Activated naive CD4-positive, alpha-beta T cell treated with anti-CD3 and anti-CD28 coated beads, Interleukin-2, amount 50 U/mL, for 16 hours (primary cell): ENCODE data around the gene NCOA1.

Experiments used
- DNase-seq: peaks from one replicate; pipeline ENCODE4 v3.0.0-alpha.2; 2020

Gene NCOA1

DNA sequence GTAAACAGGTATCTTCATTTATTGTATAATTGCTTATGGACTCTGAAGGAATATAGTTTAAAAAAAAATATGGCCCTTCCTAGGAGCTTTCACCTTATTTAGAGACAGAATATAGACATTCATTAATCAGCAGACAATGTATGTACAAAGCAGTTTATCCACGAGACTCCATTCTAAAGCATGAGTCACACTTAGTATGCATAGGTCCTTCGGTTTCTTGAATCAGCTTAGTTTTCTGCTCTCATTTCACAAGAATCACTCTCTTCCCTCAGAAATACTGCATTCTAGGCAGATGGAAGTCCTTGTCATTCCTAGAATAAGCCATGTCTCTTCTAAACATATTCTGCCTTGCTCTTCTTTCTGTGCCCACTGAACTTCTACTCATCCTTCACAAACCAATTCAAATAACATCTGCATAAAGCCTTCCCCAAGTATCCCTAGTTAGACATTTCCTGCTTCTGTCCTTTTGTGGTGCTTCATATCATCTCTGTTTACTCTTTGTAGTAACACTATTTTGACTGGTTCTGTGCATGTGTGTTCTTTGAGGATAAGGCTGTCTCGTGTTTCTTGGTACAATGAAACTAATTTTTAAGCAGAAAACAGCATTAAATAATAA lies 217.6 kb downstream of the NCOA1 start:
- no peak for DNase-seq

DNA sequence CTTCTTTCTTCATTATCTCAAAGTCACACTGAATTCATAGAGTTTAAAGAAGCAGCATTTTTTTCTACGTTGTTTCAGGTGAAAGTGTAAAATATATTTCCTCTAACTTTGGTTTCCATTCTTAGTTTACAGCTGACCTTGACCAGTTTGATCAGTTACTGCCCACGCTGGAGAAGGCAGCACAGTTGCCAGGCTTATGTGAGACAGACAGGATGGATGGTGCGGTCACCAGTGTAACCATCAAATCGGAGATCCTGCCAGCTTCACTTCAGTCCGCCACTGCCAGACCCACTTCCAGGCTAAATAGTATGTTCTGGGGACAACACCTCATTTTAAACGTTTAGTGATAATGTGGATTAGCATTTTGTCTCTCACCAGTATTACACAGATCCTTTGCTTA lies 219.8 kb downstream of the NCOA1 start:
- no peak for DNase-seq

DNA sequence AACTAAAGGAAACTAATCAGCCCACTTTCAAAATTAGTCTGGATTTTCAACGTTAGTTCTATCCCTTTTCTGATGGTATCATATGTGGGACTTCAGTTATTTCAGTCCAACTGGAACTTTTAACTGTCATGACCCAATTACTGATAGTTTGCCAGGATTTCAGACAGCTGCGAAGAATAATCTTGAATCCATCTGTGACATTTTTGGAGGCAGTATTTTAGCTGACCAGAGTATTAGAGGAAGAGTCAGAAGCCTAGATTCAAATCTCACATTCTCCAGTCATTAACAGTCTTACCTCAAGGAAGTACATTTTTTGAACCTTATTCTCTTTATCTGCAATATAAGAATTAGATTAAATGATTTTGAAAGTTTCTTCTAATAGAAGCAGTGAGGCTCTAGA lies 220.8 kb downstream of the NCOA1 start:
- DNase-seq: no peak

DNA sequence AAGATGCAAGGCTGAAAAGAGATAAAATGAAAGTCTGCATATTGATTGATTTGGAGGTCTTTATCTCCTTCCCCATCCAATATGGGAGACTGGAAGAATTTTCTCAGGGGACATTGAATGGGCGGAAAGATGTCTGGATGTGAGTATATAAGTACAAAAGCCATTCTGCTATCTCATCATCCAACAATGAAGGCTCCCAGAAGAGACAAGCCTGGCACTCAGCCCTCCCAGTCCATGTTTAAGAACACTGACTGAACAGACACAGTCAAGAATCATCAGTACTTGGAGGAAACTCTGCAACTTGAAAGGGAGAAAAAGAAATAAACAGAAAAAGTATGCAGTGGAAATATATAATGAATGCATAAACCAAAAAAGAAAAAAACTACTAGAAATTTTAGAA lies 221.2 kb downstream of the NCOA1 start:
- DNase-seq: no peak

DNA sequence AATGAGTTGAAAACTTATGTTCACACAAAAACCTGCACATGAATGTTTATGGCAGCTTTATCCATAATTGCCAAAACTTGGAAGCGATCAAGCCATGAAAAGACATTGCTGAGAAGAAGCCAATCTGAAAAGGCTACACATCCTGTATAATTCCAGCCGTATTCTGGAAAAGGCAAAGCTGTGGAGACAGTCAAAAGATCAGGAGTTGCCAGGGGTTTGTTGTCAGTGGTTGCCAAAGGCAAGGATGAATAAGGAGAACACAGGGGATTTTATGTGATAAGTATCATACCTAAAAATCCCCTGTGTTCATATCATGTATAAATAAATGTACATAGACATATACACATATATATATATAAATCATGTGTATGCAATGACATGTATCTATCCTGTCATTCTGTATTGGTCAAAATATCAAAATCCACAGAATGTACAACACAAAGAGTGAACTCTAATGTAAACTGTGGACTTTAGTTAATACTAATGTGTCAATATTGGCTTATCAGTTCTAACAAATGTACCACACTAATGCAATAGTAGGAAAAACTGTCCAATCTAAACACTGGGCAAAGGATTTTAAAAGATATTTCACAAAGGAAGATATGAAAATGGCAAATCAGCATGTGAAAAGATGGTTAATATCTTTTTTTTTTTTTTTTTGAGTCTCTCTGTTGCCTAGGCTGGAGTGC lies 226.4 kb downstream of the NCOA1 start:
- no peak for DNase-seq

DNA sequence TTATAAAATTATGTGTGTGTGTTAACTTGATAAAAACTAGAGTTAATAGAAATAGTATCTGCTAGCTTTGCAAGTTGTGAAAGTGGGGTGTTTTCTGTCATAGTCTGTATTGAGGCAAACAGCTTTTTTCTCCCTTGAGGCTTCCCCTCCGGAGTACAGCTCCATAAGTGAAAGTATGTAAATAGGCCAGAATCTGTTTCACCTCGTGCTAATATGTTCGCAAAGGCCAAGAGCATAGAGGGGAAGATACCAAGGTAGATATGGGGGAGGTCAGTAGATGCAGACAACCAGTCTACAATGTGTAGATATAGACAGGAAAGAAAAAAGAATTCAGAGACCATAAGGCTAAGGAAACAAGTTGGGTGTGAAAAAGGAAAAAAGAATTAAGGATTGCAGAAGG lies 229.3 kb downstream of the NCOA1 start:
- no peak for DNase-seq

DNA sequence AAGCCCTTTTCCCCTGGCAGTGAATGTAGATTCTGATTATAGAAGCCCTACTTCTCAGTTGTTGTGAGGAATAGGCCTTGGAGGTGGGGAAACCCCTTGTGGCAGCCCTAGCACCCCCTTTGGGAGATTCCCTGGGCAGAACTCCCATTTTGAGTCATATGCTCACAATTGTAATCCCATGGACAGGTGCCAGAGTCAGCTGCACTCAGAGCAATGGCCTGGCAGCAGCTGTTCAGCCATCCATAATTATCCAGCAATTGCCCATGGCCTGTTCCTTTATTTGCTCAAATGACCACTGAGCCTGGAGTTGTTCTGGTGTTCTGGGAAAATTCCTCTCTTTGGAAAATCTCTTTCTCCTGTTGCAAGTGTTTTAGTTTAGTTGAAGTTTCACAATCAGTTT lies 230.4 kb downstream of the NCOA1 start:
- DNase-seq: no peak

DNA sequence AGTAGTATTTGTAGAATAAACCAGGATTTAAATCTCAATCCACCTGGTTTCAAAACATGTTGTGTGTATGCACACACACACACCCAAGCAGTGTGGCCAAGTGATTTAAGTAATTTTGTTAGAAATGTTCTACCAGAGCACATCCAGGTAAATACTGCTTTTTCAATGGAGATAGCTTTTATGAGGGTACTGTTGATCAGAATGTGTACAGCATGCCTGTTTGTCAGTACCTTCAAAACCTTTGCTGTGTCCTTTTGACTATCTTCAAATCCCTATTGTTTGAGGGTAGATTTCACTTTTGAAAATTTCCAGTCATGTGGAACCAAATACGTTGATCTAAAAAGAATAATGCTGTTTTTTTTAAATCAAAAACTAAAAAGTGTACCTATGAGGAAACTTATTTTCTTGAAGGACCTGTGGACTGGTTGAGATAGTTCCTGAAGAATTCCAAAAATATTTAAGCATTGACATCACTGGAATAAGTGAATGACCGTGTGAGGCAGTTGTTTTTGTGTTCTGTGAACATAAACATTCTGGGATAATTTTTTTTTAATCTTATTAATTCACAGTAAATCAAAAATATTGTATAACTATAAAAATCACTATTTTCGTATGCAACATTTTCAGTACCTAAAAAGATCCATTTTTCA lies 231.2 kb downstream of the NCOA1 start:
- no peak for DNase-seq

DNA sequence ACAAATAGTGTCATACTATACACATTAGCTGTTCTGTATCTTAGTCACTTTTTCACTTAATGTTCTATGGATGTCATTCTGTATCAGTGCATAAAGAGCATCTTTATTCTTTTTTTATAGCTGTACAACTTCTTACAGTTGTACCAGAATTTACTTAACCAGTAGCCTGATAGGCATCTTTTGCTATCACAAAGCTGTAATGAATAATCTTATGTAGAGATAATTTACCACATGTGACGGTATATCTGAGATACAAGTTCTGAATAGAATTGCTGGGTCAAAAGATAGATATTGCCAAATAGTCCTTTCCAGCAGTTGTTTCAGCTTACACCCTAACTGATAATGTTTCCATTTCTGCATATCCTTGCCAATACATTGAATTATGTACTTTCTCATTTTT lies 232.1 kb downstream of the NCOA1 start:
- no peak for DNase-seq

DNA sequence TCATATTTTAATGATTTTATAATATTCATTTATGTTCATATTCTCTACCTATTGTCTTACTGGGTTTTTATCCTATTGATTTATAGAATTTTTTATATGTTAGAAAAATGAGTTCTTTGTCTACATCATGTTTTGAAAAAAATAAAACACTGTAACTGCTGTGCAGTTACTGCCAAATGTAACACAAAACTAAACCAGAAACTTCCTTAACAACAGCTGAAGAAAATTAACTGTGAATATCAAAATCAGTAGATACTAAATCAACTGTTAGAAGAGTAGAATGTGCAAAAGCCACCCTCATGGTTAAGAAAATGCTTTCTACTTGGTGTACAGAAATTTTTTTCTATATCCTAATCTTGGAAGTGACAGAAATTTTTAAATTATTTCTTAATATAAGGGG lies 232.6 kb downstream of the NCOA1 start:
- no peak for DNase-seq

DNA sequence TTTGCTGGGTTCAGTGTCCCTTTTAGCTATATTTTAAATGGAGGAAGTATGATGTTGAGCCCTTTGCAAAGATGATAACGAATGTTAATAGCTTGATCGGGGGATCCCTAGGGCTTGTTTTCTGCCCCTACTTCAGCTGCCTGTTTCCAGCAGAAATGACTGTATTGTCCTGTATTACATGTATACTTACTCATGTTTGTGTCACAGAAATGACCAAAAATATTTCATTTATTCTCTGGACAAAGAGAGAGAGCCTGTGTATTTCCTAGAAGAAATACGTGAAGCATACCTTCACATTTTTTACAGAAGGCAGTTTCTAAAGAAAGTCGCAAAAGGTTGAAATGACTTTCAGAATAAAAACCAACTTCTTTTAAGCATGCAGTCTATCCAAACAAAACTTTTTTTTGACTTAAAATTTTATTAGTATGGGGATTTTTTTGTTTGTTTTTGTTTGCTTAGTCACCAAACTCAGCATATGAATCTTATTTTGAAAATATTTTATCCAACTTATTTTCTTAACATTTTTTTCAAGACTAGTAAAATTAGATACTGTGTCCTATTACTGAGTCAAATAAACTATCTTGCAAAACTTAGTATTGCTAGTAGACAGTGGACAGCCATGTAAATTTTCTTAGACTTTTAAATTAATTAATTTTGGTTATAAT lies 233.2 kb downstream of the NCOA1 start:
- no peak for DNase-seq

DNA sequence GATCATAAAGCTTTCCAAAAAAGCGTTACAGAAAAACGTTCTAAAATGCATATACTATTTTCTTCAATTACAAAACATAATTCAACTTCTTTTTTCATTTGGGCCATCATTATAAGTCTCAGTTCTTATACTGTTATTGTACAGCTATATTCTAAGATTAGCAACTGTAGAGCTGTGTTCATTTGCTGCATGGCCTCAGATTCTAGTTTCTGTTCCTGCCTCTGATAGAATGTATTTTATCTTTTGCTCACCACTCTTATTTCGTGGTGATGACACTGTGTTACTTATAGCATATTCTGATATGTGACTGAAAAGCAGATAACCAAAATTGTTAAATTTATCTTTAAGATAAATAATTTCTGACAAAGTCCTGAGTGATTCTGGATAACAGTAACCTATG lies 234.9 kb downstream of the NCOA1 start:
- DNase-seq: no peak

DNA sequence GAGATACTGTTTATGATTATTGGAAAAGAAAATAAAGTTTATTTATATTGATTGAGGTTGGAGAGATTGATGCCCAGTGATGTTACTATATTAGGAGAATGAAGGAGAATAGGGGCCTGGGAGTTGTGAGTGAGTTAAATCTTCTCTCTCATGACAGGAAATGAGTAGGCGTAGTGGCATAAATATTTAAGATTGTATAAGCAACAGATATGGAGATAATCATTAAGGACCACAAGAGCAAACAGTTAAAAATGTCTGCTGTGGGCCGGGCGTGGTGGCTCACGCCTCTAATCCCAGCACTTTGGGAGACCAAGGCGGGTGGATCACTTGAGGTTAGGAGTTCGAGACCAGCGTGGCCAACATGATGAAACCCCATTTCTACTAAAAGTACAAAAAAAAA lies 239.4 kb downstream of the NCOA1 start:
- DNase-seq: no peak

DNA sequence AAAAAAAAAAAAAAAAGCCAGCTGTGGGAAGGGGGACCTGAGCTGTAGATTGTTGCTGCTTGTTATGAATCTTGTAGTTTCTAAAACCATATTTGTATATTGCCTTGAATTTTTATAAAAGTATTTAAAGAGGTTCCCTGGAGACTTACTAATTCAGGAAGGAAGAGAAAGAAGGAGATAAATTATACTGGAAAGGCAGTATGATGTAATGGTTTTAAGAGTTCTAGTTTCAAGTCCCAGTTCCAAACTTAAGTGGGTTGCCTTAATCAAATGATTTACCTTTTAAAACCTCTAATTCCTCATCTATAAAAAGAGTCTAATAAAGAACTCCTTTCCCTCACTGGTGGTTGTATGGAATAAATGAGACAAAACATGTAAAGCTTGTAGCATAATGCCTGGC lies 240.0 kb downstream of the NCOA1 start:
- DNase-seq: no peak

DNA sequence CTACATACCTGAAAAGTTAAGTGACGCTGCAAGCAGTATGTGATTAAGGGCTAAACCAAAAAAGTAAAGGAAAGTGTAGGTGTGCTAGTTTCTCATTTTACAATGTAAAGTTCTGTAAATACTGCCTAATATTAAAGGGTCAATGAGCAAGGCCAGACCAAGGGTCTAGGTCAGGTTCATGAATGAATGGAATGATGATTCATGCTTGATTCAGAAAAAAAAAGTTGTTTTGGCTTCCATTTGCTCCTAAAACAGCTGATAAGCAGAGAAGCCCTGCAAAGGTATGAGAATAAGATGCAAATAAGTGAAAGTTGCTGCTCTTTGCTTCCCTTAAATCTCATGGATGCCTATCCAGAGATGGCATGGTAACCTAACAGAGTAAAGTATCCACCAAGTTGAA lies 240.9 kb downstream of the NCOA1 start:
- DNase-seq: no peak

DNA sequence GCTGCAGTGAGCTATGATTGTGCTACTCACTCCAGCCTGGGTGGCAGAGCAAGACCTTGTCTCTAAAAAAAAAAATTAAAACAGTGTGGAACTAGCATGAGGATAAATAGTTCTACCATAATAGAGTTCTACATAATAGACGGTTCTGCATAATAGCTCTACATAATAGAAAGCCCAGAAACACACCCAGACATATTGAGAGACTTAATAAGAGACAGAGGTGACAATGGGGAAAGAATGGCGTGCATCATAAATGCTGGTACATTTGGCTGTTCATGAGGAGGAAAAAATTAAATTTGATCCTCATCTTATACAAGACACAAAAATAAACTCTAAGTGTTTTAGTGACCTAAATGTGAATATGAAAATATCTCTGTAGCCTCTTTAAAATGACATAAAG lies 243.7 kb downstream of the NCOA1 start:
- no peak for DNase-seq

DNA sequence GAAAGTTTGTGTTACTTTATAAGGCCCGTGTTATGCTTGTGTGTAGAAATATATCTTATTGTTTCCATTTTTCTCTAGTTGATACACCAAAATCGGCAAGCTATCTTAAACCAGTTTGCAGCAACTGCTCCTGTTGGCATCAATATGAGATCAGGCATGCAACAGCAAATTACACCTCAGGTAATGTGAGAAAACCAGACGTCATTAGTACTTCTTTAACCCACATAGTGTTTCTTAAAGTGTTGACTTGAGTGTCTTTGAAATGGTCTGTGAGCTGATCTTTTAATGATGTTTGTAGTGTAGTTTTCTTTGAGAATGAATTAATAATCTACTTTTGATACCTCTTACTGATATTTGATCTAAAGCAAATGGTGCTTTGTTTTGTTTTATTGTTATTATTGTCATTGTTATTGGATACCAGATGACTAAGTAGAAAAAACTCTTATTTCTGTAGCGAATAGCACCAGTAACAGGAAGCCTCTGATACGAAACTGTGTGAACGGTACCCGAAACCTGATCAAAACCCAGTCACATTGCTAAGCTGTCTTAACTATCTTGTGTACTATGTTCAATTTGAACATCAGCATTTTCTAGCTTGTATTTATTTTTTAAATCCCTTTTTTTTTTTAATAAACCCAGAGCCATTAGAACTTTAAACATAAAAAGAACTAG lies 248.4 kb downstream of the NCOA1 start:
- no peak for DNase-seq

DNA sequence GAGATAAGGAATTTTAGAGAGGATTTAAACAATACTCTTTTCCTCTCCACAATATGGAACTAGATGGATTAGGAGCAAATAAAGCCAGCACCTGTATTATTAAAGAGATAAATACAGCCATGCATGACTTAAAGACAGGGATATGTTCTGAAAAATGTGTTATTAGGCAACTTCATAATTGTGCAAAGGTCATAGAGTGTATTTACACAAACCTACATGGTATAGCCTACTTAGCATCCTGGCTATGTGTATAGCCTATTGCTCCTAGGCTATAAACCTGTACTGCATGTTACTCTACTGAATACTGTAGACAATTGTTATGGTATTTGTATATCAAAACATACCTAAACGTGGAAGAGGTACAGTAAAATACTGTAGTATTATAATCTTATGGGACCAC lies 249.1 kb downstream of the NCOA1 start:
- DNase-seq: no peak

DNA sequence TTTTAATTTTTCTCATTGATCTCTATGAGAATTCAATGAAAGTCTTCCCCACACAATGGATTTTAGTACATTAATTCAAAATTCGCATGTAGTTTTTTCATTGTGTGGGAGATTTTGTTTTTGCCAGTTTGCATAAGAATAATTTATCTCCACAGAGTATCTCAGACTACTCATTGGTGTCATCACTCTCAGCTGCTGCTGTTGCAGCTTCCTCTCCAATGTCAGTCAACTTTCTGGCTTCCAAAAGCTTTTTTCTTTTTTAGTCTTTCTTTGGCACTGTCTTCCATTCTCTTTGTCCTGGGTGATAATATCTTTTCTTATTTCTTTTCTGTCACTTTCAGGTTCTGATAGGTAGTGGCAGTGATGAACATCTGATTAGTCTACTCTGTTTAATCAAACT lies 251.7 kb downstream of the NCOA1 start:
- DNase-seq: no peak

DNA sequence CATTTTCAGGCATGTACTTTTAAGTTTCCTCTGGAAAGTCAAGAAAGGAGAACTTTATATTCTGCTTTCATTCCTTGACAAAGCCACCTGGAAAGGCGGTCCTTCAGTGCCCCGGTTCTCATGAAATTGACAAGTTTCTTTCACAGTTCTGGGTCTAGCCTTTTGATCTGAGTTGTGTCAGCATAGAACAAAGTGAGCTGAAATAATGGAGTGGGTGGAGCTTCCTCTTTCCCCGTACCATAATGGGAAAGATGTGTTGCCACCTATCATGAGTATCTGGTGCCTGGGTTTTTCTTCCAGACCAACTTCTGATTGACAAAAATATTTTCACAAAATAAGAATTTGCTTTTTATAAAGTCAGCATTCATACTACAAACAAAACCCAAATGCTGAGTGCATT lies 252.9 kb downstream of the NCOA1 start:
- DNase-seq: no peak

DNA sequence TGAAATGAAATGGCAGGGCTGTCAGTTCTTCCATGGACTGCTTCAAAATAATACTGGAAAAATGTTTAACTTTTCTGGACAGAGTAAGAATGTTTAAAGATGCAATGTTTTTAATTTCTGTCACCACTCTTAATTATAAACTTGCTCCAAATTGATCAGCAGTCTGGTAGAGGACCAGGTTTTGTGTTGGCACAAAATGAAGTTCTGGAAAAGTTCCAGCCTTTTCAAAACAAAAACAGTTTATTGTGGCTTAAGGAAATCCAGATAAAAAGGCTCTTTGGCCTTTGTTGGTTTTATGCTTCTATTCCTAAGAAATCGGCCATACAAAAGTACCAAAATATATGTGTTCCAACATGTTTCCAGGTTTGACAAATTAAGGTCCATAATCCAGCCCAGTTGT lies 253.3 kb downstream of the NCOA1 start:
- no peak for DNase-seq

DNA sequence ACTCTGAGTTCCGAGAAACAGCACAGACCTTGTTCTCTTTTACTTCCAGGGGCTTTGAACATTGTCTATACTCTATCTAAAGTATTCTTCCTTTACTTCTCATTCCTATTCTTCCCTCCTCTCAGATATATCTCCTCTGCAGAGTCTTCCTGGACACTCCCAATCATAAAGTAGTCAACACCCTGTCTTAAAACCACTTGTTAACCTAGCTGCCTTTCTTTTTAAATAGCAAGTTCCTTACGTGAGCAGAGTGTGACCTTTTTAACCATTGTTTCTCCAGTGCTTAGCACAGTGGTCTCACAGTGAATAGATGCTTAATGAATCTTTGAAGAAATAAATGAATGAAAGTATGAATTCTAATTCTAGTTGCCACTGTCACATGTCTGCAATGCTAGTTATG lies 254.8 kb downstream of the NCOA1 start:
- no peak for DNase-seq

DNA sequence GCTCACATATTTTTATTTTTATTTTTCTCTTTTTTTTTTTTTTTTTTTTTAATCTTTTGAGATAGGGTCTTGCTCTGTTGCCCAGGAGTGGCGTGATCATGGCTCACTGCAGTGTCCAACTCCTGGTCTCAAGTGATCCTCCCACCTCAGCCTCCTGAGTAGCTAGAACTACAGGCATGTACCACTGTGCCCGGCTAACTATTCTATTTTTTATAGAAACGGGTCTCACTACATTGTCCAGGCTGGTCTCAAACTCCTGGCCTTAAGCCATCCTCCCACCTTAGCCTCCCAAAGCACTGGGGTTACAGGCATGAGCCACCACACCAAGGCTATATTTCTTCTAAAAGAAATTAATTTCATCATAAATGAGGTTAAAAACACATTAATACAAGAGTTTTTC lies 256.2 kb downstream of the NCOA1 start:
- DNase-seq: no peak
